ENCODE data around the gene MFAP1.
"Not testable (repeated sequence)": the region's sequence is repeated elsewhere in the genome, so short reads cannot be mapped to it uniquely, and the experiment has no call there.

The MFAP1 gene

DNA sequence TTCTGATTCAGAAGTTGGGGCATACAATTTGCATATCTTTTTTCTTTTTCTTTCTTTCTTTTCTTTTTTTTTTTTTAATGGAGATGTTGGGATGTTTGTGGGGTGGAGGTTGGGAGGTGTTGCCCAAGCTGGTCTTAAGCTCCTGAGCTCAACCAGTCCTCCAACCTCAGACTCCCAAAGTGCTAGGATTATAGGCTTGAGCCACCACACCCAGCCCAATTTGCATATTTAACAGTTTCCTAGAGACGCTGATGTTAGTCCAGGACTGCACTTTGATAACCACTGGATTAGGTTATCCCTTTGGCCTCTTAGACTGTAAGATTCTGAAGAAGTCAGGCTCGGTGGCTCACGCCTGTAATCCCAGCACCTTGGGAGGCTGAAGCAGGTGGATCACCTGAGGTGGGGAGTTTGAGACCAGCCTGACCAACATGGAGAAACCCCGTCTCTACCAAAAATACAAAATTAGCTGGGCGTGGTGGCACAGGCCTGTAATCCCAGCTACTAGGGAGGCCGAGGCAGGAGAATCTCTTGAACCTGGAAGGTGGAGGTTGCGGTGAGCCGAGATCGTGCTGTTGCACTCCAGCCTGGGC is 5.6 kb upstream of the MFAP1 start:
- H3K9me3 Mint-ChIP-seq (ENCODE audit: low read depth); H3K36me3 Mint-ChIP-seq; H3K27me3 Mint-ChIP-seq: not testable (repeated sequence)
- H3K27ac Mint-ChIP-seq, result peak overlapping the region; percentile 41
- H3K4me3 Mint-ChIP-seq, result peak overlapping the region; percentile 35
- H3K4me1 Mint-ChIP-seq (ENCODE audit: low read depth), result peaks cover 37% of the 10 kb centered on the region

DNA sequence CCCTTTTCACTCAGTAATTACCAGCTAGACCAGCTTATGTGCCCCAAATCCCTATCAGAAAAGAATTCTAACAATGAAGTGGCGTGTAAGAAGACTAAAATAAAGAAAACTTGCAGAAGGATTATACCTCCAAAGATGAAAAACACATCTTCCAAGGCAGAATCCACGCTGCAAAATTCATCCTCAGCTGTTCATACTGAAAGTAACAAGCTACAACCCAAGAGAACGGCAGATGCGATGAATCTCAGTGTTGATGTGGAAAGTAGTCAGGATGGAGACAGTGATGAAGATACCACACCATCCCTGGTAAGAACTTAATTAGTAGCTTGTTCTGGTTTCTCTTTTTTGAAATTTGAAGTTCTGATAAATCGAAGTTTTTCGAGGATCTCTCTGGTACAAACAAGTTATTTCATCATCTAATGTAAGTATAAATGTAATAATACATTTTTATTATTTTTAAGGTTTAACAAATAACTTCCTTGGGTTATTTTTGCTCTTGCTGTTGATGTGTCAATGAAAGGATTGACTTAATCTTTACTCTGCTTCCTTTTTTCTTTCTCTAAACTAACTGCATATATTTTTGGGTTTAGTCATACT is 3.7 kb upstream of the MFAP1 start:
- H3K9me3 Mint-ChIP-seq (ENCODE audit: low read depth), result no peaks in the 10 kb centered on the region
- H3K4me1 Mint-ChIP-seq (ENCODE audit: low read depth), result peaks cover 52% of the 10 kb centered on the region
- H3K36me3 Mint-ChIP-seq, result peaks cover 12% of the 10 kb centered on the region
- no peaks in the 10 kb centered on the region for H3K27me3 Mint-ChIP-seq
- H3K4me3 Mint-ChIP-seq, result peak overlapping the region; percentile 94
- H3K27ac Mint-ChIP-seq, result peak overlapping the region; percentile 96

DNA sequence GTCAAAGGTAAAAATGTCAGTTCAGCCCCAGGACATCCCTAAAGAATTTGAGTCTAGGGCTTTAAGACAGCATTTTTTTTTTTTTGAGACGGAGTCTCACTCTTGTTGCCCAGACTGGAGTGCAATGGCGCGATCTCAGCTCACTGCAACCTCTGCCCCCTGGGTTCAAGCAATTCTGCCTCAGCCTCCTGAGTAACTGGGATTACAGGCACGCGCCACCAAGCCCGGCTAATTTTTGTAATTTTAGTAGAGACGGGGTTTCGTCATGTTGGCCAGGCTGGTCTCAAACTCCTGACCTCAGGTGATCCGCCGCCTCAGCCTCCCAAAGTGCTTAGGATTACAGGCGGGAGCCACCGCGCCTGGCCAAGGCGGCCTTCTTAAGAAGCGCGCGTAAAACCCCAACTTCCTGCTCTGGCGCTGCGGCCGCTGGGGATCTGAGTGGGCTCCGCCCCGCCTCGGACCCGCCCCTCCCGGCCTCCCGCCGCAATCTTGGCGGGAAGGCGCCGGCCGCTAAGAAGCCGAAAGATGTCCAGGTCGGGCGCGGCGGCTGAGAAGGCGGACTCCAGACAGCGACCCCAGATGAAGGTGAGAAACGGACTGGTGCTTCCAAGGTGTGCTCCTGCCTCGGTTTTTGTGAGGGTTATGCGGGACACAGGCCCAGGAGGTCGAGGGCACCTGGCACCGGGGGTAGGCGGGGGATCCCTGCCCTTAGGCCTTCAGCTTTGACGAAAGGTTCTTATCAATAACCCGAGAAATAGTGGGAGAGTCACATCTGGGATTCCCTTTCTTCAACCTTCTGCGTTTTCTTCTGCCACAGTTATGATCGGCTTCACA is 2.2 kb upstream of the MFAP1 start, which contains the start of gene WDR76:
Gene WDR76 (plus strand): TSS at position 495 of the 834 bp plus-strand sequence. CDS start 31 bp downstream, at position 526.
- H3K27me3 Mint-ChIP-seq, result no peaks in the 10 kb centered on the region
- peaks cover 10% of the 10 kb centered on the region for H3K36me3 Mint-ChIP-seq
- H3K27ac Mint-ChIP-seq, result peak within 1 kb of the TSS; percentile 96
- peak within 1 kb of the TSS; percentile 94 for H3K4me3 Mint-ChIP-seq
- H3K9me3 Mint-ChIP-seq (ENCODE audit: low read depth), result no peaks in the 10 kb centered on the region
- peaks cover 56% of the 10 kb centered on the region for H3K4me1 Mint-ChIP-seq (ENCODE audit: low read depth)

DNA sequence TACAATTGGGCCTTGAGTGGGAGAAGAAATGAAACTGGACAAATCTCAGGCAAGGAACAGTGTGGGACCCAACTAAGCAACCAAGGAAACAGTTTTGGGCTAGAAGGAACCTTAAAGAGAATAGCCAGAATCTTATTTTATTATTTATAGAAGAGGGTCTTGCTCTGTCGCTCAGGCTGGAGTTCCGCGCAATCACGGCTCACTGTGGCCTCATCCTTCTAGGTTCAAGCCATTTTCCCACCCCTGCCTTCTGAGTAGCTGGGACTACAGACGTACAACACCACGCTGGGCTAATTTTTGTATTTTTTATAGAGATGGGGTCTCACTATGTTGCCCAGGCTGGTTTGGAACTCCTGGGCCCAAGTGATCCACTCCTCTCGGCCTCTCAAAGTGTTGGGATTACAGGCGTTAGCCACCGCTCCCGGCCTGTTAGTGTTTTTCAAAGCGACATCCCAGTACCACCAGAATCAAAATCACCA is 1.6 kb upstream of the MFAP1 start:
- Mint-ChIP-seq H3K9me3 (ENCODE audit: low read depth) (no peaks in the 10 kb centered on the region), H3K27me3 (no peaks in the 10 kb centered on the region), H3K36me3 (peaks cover 11% of the 10 kb centered on the region), H3K4me3 (peak overlapping the region; percentile 94), H3K4me1 (ENCODE audit: low read depth) (peaks cover 59% of the 10 kb centered on the region), H3K27ac (peak overlapping the region; percentile 96)

DNA sequence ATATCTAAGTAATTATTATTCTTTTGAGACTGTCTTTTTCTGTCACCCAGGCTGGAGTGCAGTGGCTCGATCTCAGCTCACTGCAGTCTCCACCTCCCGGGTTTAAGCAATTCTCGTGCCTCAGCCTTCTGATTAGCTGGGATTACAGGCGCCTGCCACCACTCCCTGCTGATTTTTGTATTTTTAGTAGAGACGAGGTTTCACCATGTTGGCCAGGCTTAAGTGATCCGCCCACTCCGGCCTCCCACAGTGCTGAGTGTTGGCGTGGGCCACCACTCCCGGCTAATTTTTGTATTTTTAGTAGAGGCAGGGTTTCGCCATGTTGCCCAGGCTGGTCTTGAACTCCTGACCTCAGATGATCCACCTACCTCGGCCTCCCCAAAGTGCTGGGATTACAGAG is 815 bp upstream of the MFAP1 start:
- H3K27ac Mint-ChIP-seq; H3K9me3 Mint-ChIP-seq (ENCODE audit: low read depth); H3K27me3 Mint-ChIP-seq: not testable (repeated sequence)
- Mint-ChIP-seq H3K36me3 (peaks cover 11% of the 10 kb centered on the region), H3K4me3 (peak overlapping the region; percentile 94), H3K4me1 (ENCODE audit: low read depth) (peaks cover 61% of the 10 kb centered on the region)

DNA sequence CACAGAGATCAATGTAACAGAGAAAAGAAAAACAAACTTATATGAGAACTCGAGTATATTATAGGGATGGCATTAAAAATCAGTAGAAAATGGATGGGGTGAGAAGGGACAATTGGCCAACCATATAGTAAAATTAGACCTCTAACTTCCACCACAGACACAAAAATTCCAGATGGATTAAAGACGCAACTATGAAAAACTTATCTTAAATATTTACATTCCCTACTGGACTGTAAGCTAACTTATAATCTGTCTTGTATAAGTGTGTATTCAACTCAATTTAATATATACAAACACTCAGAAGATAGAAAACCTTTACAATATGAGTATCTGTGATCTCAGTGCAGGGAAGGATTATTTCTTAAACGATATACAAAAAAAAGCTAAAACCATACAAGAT is 3.0 kb downstream of the MFAP1 start:
- H3K27ac Mint-ChIP-seq, result peak overlapping the region; percentile 12
- H3K4me1 Mint-ChIP-seq (ENCODE audit: low read depth), result peaks cover 50% of the 10 kb centered on the region
- no peaks in the 10 kb centered on the region for H3K9me3 Mint-ChIP-seq (ENCODE audit: low read depth)
- peaks cover 5% of the 10 kb centered on the region for H3K36me3 Mint-ChIP-seq
- no peaks in the 10 kb centered on the region for H3K27me3 Mint-ChIP-seq
- peak overlapping the region; percentile 62 for H3K4me3 Mint-ChIP-seq

DNA sequence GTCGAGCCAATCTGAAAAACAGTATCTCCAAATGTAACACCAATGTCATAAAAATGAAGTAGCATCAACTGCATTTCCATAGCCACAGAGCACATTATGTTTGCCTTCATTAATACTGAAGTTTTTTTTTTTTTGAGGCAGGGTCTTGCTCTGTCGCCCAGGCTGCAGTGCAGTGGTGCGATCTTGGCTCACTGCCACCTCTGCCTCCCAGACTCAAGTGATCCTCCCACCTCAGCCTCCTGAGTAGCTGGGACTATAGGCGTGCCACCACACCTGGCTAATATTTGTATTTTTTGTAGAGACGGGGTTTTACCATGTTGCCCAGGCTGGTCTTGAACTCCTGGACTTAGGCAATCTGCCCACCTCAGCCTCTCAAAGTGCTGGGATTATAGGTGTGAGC is 9.4 kb downstream of the MFAP1 start:
- not testable (repeated sequence) for H3K9me3 Mint-ChIP-seq (ENCODE audit: low read depth); H3K4me3 Mint-ChIP-seq; H3K27me3 Mint-ChIP-seq
- H3K36me3 Mint-ChIP-seq, result peaks cover 14% of the 10 kb centered on the region
- peak overlapping the region; percentile 47 for H3K27ac Mint-ChIP-seq
- H3K4me1 Mint-ChIP-seq (ENCODE audit: low read depth), result peaks cover 12% of the 10 kb centered on the region

GRCh38 chr15:43808960-43809678 is 15.4 kb downstream of the MFAP1 start:
- Mint-ChIP-seq H3K36me3 (peaks cover 18% of the 10 kb centered on the region), H3K27me3 (no peaks in the 10 kb centered on the region), H3K9me3 (ENCODE audit: low read depth) (no peaks in the 10 kb centered on the region), H3K4me1 (ENCODE audit: low read depth) (peaks cover 2% of the 10 kb centered on the region), H3K4me3 (no peak overlapping the region), H3K27ac (no peak overlapping the region)

- no peak overlapping the region for H3K27ac Mint-ChIP-seq
- H3K9me3 Mint-ChIP-seq (ENCODE audit: low read depth), result no peaks in the 10 kb centered on the region
- H3K4me1 Mint-ChIP-seq (ENCODE audit: low read depth), result peaks cover 2% of the 10 kb centered on the region
- H3K4me3 Mint-ChIP-seq, result no peak overlapping the region
- H3K36me3 Mint-ChIP-seq, result peaks cover 19% of the 10 kb centered on the region
- no peaks in the 10 kb centered on the region for H3K27me3 Mint-ChIP-seq
These were observed 16.0 kb downstream of the MFAP1 start for GRCh38 chr15:43808435-43808950.

DNA sequence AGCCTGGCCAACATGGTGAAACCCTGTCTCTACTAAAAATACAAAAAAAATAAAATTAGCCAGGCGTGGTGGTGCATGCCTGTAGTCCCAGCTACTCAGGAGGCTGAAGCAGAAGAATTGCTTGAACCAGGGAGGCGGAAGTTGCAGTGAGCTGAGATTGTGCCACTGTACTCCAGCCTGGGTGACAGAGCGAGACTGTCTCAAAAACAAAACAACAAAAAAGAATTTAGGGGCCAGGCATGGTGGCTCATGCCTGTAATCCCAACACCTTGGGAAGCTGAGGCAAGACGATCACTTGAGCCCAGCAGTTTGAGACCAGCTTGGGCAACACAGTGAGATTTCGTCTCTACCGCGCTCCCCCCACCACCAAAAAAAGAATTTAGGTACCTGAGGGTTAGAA is 21.8 kb downstream of the MFAP1 start:
- H3K9me3 Mint-ChIP-seq (ENCODE audit: low read depth); H3K4me3 Mint-ChIP-seq: not testable (repeated sequence)

GRCh38 chr15:43800286-43801141 is 24.0 kb downstream of the MFAP1 start, which contains the start of gene HYPK:
TSS of gene HYPK (plus strand) at chr15:43800599. CDS start at chr15:43800623, 24 bp downstream.
- H3K4me3 Mint-ChIP-seq, result peak within 1 kb of the TSS; percentile 100
- peaks cover 38% of the 10 kb centered on the region for H3K4me1 Mint-ChIP-seq (ENCODE audit: low read depth)
- no peaks in the 10 kb centered on the region for H3K27me3 Mint-ChIP-seq
- peak within 1 kb of the TSS; percentile 100 for H3K27ac Mint-ChIP-seq
- peaks cover 11% of the 10 kb centered on the region for H3K36me3 Mint-ChIP-seq
- H3K9me3 Mint-ChIP-seq (ENCODE audit: low read depth), result no peaks in the 10 kb centered on the region

More for the DNA sequence above, 21.8 kb downstream of the MFAP1 start:
- not testable (repeated sequence) for H3K27ac Mint-ChIP-seq, H3K27me3 Mint-ChIP-seq
- Mint-ChIP-seq H3K36me3 (peaks cover 15% of the 10 kb centered on the region), H3K4me1 (ENCODE audit: low read depth) (peaks cover 28% of the 10 kb centered on the region)

- Mint-ChIP-seq H3K27ac (peak within 1 kb of the TSS; percentile 100), H3K27me3 (no peaks in the 10 kb centered on the region), H3K9me3 (ENCODE audit: low read depth) (no peaks in the 10 kb centered on the region), H3K36me3 (peaks cover 12% of the 10 kb centered on the region), H3K4me1 (ENCODE audit: low read depth) (peaks cover 44% of the 10 kb centered on the region), H3K4me3 (peak within 1 kb of the TSS; percentile 100)
These were observed 24.6 kb downstream of the MFAP1 start, which contains the start of gene SERINC4 for GRCh38 chr15:43799945-43800285. TSS of gene SERINC4 (minus strand) at chr15:43800220. CDS start at chr15:43799986, 234 bp downstream.

GRCh38 chr15:43799209-43799944 is 25.1 kb downstream of the MFAP1 start:
- Mint-ChIP-seq H3K27me3 (no peaks in the 10 kb centered on the region), H3K27ac (peak overlapping the region; percentile 43), H3K4me1 (ENCODE audit: low read depth) (peaks cover 49% of the 10 kb centered on the region), H3K4me3 (no peak overlapping the region), H3K36me3 (peaks cover 14% of the 10 kb centered on the region), H3K9me3 (ENCODE audit: low read depth) (no peaks in the 10 kb centered on the region)

All from activated naive CD8-positive, alpha-beta T cell (primary cell).